T1000 (cell line): Measurements from ENCODE around the gene AMACR.
"Not testable (repeated sequence)": the region's sequence is repeated elsewhere in the genome, so short reads cannot be mapped to it uniquely, and the experiment has no call there.

Experiments used
- DNase-seq: peaks from one replicate; lab custom pipeline; 2025; ENCODE audit warnings: mixed read lengths; lab: John Stamatoyannopoulos, UW

Gene AMACR

DNA sequence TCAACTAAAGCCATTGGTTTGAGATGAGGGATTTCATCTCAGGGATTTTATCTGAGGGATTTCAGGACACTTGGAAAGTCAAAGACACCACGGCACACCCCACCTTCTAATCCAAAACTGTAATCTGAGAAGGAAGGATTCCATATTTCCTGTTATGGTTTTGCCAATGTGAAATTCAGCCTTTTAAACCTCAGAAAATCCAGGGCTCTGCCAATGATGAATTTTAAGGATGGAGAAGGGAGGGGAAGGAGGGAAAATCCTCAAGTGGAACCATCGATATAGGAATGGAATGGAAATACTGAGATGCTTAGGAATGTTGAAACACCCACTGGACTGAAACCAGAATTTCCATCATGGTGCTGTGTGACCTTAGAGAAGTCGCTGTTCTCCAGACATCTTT lies 29.9 kb upstream of the AMACR start:
- no peak for DNase-seq

DNA sequence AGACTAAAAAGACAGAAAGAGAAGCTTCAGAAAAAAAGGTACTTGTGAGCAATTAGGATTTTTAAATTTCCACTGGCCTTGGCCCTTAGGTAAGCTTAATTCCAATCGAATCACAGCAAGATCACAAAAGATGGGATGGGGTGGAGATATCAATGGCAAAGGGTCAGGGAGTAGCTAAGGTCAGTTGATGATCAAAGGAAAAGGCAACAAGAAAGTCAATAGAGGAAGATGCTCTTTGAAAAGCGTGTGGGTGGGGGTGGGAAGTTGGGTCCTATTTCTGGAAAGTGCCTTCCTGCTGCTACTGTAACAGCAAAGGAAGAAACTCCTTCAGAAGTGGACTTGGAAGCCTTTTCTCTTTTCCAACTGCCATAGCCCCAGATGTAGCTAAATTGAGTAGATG lies 27.9 kb upstream of the AMACR start:
- DNase-seq, result no peak

DNA sequence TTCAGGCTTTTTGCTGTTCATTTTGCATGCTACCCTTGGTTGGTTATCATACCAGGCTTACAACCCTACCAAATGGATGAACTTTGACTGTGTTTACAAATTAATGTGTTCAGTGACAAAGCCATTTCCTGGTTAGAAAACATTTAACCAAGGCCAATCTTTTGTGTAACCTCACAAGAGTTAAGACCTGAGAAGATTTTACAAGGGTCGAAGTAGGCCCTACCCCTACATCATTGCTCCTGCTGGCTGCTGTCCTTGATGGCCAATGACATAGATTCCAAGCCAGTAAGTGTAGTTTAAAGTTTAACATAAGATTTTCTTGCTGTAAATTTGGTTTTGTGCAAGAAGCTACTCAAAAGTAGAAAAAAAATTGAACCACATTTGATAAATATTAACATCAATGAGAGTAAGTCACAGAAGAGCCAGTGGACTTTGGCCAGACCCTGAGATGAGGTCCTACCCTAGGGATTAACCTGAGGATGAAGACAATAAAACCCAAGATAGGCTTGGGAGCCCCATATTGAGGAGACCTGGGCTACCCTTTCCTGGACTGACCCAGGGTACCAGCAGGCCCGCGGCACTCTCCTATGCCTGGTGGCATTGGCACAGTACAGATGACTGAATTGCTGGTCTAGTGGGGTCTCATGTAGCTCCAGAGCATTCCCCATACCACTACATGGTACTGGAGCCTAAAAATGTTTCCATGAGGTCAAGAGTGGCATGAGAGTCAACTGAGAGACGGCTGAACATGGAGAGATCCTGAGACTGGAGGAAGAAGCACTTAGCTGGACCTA lies 26.9 kb upstream of the AMACR start:
- DNase-seq, result no peak

DNA sequence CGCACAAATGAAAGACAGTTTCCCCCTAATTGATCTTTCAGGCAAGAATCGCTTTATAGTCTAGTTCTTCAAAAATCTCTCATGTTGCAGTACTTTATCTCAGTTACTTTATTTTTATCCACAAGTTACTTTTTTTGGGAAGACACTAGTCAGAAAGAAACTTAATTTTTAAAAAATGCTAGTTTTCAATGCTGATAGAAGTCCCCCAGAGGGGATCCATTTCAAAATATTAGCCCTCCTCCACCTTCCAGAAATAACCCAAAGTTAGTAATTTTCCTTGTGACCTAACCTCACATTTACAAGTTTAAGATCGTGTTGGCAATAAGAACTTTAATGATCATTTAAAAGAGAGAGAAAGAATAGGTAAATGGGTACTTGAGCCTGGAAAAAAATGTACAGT lies 24.1 kb upstream of the AMACR start:
- no peak for DNase-seq

DNA sequence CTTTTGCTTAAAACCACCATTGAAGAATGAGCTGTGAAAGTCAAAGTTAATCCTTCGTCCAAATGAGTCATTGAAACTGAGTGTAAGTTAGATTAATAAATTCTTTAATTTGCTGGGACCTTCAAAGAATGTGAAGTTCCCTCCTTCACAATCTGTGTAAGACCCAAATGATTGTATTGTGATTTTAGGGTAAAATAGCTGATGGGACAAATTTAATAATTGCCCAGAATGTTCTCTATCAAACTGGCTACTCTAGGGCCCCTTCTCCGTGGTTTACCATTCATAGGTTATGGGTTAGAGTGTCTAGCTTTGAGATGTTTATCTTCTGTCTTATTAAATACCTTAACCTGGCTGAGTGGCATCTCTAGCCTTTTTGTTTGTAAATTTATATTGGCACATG lies 23.3 kb upstream of the AMACR start:
- DNase-seq, result no peak

DNA sequence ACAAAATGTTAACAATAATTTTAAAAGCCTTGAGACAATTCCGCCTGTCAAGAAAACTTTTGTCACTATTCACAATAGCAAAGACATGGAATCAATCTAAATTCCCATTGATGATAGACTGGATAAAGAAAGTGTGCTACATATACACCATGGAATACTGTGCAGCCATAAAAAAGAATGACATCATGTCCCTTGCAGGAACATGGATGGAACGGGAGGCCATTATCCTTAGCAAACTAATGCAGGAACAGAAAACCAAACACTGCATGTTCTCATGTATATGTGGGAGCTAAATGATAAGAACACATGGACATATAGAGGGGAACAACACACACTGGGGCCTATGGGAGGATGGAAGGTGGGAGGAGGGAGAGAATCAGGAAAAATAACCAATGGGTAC lies 22.7 kb upstream of the AMACR start:
- not testable (repeated sequence) for DNase-seq

DNA sequence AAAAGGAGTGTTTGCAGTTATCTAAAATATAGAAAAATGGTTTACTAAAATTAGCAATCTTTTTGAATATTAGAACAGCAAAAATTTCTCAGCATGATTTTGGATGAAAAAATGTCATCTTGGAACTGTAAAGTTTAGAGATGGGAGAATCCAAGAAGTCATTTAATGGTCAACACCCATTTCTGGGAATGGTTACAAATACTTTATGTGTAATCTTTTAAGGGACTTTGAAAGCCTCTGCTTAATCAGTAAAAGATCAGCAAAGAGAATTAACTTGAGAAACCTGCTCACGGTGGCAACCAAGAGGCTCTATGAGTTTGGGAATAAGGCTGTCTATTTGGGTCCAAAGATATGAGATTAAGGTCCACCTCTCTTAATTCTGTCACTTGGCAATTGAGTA lies 22.2 kb upstream of the AMACR start:
- DNase-seq, result no peak

DNA sequence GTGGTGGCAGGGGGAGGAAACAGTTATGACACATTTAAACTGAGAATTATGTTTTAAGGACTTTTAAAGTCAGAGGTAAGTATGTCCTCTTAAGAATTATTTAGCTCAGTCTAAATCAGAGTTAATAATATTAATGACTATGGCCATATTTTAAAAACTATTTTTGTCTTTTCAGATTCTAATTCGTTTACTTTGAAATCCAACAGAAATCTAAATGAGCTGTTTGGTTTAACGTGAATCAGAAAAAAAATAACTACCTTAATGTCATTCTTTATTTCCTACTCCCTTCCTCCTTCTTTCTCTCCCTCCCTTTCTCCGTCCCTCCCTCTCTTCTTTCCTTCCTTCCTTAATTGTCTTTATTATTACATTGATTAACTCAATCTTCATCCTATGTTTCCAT lies 20.5 kb upstream of the AMACR start:
- DNase-seq, result no peak

DNA sequence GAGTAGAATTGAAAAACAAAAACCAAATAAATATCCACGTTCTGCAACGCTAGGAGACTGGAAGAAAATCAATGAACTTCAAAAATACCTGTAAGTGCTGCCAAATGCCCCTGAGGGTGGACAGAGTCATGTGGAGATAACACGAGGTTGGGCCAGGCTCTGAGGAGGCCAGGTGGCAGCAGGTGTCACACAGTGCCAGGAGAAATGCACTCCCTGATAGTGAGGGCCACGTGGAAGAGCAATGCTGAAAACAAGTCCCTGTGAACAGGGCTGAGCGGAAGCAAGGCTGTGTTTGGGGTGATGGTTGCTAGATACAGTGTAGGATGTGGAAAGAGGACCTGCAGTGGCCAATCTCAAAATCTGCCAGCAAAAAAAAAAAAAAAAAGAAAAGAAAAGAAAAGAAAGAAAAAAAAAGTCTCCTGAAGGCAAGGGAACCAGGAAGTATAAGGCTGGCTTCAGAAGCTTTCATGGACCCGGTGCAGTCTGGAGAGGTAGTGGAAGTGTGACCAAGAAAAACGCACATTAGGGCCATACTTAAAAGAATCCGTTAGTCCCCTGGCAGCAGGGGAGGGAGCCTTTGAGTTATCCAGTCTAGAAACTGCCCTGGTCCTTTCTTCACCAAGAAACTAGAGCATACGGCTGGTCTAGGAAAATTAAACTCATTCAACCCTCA lies 18.4 kb upstream of the AMACR start:
- no peak for DNase-seq

DNA sequence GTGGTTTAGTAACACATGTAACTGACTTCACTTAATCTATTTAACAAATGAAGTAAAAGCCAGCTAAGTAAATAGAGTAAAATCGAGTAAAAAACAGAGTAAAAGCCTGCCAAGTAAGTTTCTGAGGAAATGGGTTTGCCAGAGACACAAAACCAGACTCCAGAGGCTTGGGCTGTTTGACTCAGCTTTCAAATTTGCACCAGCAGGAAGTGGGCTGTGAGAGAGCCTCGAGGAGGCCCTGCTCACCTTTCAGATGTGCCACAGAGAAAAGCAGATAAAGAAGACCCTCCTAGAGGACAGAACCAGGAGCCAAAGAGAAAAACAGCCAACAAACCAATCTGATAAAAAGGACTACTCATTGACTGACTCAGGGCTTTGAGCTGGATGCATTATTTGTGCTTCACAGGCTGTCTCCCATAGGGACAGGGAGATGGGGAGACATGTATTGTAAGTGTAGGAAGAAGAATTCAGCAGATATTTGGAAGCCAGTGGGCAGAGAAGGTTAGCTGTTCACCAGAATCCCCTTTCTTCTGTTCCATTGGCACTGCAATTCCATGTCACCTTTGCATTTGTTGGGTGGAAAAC lies 14.4 kb upstream of the AMACR start:
- DNase-seq, result no peak

DNA sequence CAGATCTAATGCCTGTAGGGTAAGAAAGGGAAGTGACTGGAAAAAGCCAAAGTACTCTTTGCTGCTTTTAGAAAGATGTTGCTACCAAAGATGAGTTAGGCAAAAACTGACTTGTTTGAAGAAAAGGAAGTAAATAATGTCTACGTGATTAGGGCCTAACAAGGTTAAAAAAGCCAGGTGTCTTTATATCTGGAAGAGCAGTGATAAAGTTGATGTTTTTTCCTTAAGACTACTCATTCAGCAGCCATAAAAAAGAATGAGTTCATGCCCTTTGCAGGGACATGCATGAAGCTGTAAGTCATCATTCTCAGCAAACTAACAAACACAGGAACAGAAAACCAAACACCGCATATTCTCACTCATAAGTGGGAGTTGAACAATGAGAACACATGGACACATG lies 13.5 kb upstream of the AMACR start:
- DNase-seq, result no peak

DNA sequence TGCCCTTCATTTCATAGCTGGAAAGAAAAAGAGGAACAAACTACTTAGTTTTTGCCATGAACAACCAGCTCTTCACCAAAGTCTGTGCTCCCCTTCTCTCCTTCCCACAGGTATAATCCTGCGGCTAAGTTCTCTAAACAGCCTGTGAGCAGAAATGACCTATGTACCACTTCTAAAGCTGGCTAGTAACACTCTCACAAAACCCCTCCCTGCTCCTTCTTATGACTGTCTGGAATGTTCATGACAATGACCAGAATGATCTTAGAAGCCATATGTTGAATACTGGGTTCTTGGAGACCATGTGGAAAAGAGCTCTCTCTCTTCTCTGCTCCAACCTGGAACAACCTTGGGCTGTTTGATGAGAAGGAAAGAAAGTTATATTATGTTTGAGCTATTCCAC lies 12.9 kb upstream of the AMACR start:
- DNase-seq, result no peak

DNA sequence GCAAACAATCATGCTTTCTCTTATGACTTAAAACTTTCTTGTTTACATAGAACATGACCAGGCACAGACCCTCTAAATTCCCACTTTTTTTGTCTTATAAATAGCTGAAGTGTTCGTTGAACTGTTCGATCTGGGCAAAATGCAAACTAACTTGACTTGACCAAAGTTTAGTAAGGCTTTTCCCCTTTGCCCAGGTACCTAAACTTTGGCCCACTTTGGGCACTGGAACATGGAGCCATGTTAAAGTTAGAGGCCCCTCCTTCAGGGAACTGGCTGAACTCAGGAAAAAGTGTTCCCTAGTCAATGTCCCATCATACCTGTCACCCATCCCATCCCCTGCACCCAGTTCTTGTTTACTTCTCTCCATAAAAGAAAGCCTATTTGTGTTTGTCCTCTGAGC lies 9.4 kb upstream of the AMACR start:
- no peak for DNase-seq

DNA sequence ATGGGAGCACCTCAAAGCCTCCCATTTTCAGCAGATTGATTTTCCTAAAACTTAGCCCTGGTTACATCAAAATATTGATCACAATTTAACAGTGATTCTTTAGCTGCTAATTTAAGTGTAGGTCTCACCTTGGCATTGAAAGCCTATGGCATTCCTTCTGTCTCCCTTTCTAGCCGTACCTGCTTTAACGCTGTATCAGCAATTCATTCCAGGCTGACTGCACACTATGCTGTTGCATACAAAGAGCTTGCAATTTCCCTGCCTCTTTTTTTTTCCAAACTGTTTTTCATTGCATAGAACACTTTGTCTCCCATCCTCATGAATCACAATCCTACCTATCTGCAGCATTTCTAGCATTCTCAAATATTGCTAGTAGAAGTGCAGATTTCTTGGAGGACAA lies 8.9 kb upstream of the AMACR start:
- DNase-seq, result no peak

DNA sequence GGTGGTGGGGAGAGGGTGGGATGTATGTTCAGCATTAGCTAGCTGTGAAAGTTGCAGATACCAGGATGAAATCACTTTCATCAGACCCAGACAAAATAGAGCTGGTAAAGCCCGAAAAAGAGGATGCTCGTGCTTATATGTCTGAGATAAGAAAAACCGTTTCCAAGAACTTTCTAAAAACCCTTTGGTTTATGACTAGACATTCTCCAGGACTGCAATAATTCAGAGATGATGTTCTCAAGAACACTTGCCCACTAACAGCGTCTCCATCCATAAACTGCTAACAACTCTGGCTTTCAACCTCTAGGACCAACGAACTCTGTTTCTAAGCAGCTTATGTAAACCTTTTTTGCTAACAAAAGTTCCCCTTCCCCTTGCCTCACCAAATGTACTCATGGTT lies 8.4 kb upstream of the AMACR start:
- no peak for DNase-seq

DNA sequence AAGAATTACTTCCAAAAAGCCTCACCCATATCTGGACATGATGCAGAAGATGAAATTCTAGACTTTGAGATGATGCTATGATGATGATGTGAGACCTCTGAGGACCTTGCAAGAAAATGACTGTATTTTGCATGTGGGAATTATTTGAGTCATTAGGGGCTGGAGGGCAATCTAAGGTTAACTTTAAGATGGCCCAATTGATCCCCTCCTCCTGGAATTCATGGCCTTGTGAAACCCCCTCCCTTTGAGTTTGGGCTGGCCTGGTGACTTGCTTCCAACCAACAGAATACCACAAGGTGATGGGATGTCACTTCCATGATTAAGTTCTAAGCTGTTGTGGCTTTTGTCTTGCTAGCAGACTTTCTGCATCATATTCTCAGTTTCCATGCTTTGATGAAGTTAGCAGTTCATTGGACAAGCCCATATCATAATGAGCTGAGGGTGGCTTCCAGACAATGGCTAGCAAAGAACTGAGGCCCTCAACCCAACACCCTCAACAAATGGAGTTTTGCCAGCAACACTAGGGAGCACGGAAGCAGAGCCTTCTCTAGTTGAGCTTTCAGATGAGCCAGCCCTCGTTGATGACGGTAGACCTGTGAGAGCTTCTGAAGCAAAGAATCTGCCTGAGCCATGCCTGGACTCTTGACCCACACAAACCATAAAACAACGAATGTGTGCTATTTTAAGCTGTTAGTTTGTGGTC lies 7.4 kb upstream of the AMACR start:
- DNase-seq, result no peak

DNA sequence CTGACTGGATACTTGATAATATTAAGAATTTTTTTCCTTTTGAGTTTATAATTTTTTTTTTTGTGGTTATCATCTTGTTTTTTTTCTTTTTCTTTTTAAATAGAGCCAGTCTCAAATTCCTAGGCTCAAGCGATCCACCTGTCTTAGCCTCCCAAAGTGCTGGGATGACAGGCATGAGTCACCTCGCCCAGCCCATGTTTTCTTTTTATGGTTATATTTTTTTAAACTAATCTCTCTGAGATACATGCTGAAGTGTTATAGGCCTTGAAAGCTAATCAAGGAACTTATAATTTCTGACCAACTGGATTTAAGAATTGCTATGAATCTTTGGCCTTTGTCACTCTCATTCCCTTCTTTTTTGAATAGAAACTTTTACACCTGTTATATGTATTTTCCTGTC lies 6.8 kb upstream of the AMACR start:
- DNase-seq, result no peak

DNA sequence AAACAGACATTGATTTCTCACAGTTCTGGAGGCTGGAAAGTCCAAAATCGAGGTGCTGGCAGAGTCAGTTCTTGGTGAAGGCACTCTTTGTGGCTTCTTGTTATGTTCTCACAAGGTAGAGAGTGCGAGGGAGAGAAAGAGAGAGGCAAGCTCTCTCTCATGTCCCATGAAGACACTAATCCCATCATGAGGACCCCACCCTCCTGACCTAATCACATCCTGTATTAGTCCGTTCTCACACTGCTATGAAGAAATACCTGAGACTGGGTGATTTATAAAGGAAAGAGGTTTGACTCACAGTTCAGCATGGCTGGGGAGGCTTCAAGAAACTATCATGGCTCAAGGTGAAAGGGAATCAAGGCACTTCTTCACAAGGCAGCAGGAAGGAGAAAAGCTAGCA lies 5.7 kb upstream of the AMACR start:
- no peak for DNase-seq

DNA sequence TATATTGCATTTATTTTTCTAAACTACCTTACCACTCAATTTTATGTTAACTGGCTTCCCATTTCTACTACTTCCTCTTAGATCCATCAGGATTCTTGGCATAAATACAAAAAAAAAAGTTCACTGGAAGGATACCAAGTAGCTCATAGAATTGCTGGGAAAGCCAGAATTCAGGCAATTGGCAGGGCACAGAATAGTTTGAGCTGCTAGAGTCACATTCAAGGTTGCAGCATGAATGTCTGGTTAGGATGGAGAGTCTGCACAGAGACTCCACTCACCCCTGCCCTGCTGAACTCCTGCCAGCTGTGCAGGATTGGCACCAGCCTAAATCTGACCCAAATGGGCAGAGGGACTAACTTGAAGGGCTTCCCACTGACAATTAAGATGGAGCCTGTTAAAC lies 4.9 kb upstream of the AMACR start:
- no peak for DNase-seq

DNA sequence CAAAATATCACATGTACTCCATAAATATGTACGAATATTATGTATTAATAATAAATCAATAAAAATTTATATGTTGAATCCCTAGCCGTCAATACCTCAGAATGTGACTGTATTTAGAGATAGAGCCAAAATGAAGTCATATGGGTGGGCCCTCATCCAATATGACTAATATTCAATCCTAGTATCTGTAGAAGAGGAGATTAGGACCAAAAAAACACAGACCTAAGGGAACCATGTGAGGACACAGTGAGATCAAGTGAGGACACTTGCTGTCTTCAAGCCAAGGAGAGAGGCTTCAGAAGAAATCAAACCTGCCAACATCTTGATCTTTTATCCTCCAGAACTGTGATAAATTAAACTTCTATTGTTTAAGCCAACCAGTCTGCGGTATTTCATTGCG lies 3.7 kb upstream of the AMACR start:
- DNase-seq, result no peak

DNA sequence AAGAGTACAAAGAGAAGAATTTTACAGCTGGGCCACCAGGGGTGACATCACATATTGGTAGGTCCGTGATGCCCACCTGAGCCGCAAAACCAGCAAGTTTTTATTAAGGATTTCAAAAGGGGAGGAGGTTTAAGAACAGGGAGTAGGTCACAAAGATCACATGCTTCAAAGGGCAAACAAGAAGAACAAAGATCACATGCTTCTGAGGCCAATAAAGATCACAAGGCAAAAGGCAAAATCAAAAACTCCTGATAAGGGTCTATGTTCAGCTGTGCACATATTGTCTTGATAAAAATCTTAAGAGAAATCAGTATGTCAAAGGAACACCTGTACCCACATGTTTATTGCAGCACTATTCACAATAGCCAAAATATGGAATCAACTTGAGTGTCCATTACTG lies 2.3 kb upstream of the AMACR start:
- DNase-seq, result not testable (repeated sequence)

DNA sequence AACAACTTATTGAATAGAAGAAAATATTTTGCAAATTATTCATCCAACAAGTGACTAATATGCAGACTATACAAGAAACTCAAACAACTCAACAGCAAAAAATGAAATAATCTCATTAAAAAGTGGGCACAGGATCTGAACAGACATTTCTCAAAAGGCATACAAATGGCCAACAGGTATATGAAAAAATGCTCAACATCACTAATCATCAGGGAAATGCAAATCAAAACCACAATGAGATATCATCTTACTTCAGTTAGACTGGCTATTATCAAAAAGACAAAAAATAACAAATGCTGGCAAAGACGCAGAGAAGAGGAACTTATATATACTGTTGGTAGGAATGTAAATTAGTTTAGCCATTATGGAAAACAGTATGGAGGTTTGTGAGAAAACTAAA lies 1.8 kb upstream of the AMACR start:
- no peak for DNase-seq

DNA sequence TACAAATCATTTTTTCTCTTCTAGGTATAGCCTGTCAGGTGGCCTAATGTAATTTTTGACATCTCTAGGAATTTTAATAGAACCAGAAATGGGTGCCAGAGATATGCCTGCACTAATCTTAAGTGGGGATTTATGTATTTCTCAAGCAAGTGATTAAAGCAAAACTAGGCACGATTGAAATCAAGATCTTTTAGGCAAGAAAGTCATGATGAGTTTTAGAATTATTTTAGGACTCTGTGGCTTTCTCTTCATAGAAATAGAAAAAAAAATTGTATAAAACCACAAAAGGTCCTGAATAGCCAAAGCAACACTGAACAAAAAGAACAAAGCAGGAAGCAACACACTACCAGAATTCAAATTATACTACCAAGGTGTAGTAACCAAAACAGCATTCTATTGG lies 952 bp upstream of the AMACR start:
- no peak for DNase-seq
